ENCODE measurements around the gene GGTLC2.

GGTLC2 gene

DNA sequence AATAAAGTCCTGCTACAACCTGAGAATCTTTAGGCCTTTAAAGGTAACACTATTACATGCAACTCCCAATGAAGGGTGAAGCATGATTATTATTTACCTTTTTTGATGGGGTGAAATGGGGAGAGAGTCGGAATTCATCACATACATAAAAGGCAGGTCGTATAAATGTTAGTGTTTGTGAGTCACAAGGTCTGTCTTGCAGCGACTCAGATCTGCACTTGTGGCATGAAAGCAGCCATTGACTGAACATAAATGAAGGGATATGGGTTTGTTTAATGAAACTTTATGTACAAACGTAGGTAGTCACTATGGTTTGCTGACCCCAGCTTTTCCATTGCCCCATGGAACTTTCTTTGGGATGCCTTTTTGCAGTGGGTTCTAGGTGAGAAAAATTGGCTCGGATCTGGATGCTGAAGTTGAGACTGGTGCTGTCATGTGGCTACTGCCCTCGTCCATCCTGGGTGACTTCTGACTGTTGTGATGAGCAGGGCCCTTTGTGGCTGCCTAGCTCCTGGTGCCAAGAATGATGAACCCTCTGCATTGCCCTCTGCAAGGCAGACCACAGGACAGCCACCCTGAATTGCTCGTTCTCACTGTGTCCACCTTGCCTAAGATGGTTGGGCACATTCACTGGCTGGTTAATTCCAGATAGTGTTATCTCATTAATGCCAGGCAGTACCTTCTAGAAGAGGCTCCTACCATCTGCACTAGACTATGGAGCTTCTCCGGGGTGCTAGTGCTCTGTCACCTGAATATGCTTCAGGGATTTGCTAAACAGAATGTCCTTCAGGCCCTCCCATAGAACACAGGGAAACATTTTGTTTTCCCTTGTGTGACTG is 11.3 kb downstream of the GGTLC2 start:
- in situ Hi-C loops (cut with HindIII; ENCODE audit: low pct_ligation_motif_present, low sequenced_read_pairs): no loop called here
- DNase-seq: no peak
- H3K4me3 ChIP-seq (ENCODE audit: low read depth, low read length): no peak overlapping the region
- peaks cover 23% of the 10 kb centered on the region for H3K27me3 ChIP-seq (replicated peaks)
- no peak overlapping the region for H3K27ac ChIP-seq
- TF ChIP-seq, protein P1, sequence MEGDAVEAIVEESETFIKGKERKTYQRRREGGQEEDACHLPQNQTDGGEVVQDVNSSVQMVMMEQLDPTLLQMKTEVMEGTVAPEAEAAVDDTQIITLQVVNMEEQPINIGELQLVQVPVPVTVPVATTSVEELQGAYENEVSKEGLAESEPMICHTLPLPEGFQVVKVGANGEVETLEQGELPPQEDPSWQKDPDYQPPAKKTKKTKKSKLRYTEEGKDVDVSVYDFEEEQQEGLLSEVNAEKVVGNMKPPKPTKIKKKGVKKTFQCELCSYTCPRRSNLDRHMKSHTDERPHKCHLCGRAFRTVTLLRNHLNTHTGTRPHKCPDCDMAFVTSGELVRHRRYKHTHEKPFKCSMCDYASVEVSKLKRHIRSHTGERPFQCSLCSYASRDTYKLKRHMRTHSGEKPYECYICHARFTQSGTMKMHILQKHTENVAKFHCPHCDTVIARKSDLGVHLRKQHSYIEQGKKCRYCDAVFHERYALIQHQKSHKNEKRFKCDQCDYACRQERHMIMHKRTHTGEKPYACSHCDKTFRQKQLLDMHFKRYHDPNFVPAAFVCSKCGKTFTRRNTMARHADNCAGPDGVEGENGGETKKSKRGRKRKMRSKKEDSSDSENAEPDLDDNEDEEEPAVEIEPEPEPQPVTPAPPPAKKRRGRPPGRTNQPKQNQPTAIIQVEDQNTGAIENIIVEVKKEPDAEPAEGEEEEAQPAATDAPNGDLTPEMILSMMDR (IDR thresholded peaks at IDR 0.05; ENCODE audit: low read depth, low read length, missing control alignments): no peak
- no peaks in the 10 kb centered on the region for H3K36me3 ChIP-seq (replicated peaks)

DNA sequence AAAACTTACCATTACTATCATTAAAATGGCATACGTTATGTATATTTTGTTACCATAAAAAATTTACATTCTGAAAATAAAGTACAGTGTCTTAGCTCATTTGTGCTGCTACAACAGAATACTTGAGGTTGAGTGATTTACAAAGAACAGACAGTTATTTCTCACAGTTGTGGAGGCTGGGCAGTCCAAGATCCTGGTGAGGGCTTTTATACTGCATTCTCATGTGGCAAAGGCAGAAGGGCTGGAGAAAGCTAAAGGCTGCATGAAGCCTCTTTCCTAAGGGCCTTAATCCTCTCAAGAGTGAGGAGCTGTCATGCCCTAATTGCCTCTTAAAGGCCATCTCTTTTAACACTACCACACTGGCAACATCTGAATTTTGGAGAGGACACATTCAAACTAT is 13.3 kb downstream of the GGTLC2 start:
- no peaks in the 10 kb centered on the region for H3K36me3 ChIP-seq (replicated peaks)
- no peak for DNase-seq
- TF ChIP-seq, protein P1 (IDR thresholded peaks at IDR 0.05; ENCODE audit: low read depth, low read length, missing control alignments): no peak
- in situ Hi-C loops (cut with HindIII; ENCODE audit: low pct_ligation_motif_present, low sequenced_read_pairs): no loop called here
- H3K4me3 ChIP-seq (ENCODE audit: low read depth, low read length): no peak overlapping the region
- H3K27ac ChIP-seq: no peak overlapping the region
- H3K27me3 ChIP-seq (replicated peaks): peaks cover 32% of the 10 kb centered on the region

DNA sequence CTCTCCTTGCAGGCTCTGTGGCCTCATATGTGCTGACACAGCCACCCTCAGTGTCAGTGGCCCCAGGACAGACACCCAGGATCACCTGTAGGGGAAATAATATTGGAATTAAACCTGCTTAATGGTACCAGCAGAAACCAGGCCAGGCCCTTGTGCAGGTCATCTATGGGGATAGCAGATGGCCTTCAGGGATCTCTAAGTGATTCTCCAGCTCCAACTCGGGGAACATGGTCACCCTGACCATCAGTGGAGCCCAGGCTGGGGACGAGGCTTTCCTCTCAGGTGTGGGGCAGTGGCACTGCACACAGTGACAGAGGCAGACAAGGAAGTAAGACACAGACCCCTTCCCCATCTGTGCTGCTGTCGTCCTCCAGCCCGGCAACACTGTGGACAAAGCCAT is 16.9 kb downstream of the GGTLC2 start:
- Histone ChIP-seq H3K27me3 (replicated peaks) (peaks cover 44% of the 10 kb centered on the region), H3K36me3 (replicated peaks) (no peaks in the 10 kb centered on the region), H3K4me3 (ENCODE audit: low read depth, low read length) (no peak overlapping the region), H3K27ac (no peak overlapping the region)
- TF ChIP-seq, protein P1 (IDR thresholded peaks at IDR 0.05; ENCODE audit: low read depth, low read length, missing control alignments): no peak
- in situ Hi-C loops (cut with HindIII; ENCODE audit: low pct_ligation_motif_present, low sequenced_read_pairs): no loop called here
- DNase-seq: no peak

DNA sequence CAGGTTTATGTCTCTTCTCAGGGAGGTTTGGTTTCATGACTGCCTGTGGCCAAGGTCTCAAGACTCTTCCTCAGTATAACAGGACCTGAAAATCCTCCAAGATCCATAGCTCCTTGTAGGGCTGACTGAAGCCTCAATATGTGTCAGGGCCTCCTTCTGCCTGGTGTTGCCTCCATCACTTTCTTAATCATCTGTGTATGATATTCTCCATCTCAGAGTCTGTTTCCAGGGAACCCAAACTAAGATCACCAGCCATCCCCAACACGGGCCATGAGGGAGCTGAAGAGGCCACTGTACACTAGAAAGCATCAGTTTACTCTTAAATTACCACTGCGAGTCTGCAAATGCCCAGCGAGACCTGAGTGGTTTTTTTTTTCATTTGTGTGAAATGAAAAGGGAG is 17.7 kb downstream of the GGTLC2 start:
- no peak for DNase-seq
- Histone ChIP-seq H3K27ac (no peak overlapping the region), H3K4me3 (ENCODE audit: low read depth, low read length) (no peak overlapping the region), H3K27me3 (replicated peaks) (peaks cover 41% of the 10 kb centered on the region), H3K36me3 (replicated peaks) (no peaks in the 10 kb centered on the region)
- in situ Hi-C loops (cut with HindIII; ENCODE audit: low pct_ligation_motif_present, low sequenced_read_pairs): no loop called here
- TF ChIP-seq, protein P1 (IDR thresholded peaks at IDR 0.05; ENCODE audit: low read depth, low read length, missing control alignments): no peak

DNA sequence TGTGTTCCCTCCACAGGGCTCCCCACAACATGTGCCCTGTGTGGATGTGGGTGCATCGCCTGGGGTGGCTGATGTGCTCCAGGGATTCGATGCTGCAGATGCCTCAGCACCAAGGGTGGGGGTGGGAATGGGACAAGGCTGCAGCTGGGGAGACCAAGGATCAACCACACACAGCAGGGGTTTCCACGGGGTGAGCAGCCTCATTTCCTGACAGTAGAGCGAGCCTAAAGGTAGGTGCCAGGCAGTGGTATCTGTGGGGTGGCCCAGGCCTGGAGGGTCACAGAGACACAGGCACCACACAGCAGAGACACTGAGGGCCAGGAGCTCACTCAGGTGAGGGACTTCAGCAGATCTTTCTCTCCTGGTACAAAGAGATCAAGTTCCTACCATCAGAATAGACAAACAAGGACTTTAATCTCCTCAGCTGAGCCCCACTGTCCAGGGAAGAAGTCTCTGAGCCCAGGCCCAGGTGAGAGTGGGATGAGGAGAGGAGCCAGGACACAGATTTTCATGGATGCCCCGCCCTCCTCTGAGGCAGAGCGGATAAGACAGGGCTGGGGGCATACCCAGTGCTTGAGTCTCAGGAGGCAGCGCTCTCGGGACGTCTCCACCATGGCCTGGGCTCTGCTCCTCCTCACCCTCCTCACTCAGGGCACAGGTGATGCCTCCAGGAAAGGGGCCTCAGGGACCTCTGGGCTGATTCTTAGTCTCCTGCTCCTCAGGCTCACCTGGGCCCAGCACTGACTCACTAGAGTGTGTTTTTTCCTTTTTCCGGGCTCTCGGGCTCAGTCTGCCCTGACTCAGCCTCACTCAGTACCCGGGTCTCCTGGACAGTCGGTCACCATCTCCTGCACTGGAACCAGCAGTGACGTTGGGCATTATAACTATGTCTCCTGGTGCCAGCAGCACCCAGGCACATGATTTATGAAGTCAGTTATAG is 19.7 kb downstream of the GGTLC2 start:
- H3K36me3 ChIP-seq (replicated peaks): no peaks in the 10 kb centered on the region
- H3K27me3 ChIP-seq (replicated peaks): peaks cover 39% of the 10 kb centered on the region
- no peak for DNase-seq
- TF ChIP-seq, protein P1 (IDR thresholded peaks at IDR 0.05; ENCODE audit: low read depth, low read length, missing control alignments): no peak
- in situ Hi-C loops (cut with HindIII; ENCODE audit: low pct_ligation_motif_present, low sequenced_read_pairs): no loop called here
- H3K4me3 ChIP-seq (ENCODE audit: low read depth, low read length): no peak overlapping the region
- H3K27ac ChIP-seq: no peak overlapping the region

Data from brain microvascular endothelial cell (primary cell).